HG03342 (cell line): ENCODE results near the gene BTBD2.

Experiments
- ATAC-seq: cut with Tn5 transposase; IDR thresholded peaks from one replicate; pipeline ENCODE4 v1.9.1; 2021; ENCODE audit warnings: mild to moderate bottlenecking, moderate library complexity; ENCODE audit not compliant: unreplicated experiment

Gene BTBD2

GRCh38 chr19:2050991-2051772 is 35.7 kb upstream of the BTBD2 start, which contains the start of gene MKNK2:
MKNK2 (minus strand) TSS chr19:2051244; CDS start chr19:2050851, 393 bp downstream.
- peak; percentile 56 for ATAC-seq

- no peak for ATAC-seq
Observed at GRCh38 chr19:2050349-2050990, 35.0 kb upstream of the BTBD2 start.

DNA sequence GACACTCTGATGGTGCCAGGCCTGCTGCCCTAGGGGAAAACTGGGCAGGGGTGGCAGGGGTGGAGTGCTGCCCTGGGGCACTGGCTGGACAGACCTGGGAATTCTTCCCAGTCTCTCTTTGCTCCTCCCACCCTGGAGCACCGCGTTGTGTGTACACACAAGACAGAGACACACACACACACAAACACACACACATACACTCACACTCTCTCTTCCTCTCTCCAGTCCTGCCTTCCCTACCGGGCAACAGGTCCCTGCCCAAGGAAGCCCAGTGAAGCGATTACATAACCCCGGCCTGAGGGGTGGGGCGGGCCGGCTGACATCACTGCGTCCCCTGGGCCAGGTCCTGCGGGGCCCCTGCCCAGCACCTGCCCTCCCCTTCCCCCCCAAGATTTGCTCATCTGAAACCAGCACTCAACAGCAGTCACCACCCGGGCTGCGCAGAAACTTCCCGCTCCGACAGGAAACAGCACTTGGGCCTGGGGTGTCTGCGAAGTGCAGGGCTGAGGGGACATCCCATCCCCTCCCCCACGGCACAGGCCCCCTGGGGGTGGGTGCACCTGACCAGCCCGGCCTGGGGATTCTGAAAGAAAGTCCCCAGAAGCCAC is 34.3 kb upstream of the BTBD2 start:
- no peak for ATAC-seq

GRCh38 chr19:2048959-2049740 is 33.6 kb upstream of the BTBD2 start:
- ATAC-seq, result no peak

- ATAC-seq, result no peak
Observed at GRCh38 chr19:2048104-2048958, 32.8 kb upstream of the BTBD2 start.

DNA sequence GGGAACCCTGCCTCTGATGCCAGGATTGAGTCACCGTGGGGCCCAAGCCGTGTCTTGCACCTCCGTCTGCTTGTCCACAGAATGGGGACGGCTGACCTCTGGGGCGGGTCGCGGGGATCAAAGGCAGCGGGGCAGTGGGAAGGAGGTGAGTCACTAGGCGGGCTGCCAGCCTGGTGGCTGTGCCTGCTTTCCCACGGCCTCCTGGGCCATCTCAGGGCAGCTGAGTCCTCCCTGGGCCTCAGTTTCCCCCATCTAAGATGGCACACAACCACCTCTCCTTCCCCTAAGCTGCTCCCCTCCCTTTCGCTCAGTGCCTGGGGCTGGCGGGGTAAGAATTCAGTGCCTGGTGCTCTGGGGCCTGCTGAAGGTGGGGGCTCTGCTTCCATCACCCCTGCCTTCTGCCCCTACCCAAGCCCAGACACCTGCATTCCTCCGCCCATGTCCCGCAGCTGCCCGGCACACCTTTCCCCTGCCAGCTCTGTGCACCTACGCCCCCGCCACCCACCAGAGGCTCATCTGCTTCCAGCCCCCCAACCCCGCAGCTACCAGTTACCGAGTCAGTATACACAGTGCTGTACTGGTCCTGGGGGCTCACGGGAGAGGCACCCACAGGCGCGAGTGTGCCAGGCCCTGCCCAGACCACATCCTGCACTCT is 32.1 kb upstream of the BTBD2 start:
- ATAC-seq, result no peak

DNA sequence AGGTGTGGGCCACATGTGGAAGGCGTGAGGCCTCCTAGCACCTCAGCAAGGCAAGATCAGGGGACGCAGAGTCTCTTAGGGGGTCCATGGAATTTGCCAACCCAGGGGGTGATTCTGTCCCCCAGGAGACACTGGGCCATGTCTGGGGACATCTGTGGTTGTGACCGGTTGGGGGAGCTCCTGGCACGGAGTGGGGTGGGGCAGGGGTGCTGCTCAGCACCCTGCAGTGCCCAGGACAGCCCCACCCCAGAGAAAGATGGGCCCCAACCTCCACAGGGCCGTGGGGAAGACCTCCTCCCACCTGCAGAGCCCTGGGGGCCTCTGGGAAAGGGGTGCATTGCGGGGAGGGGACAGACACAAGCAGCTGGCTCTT is 31.5 kb upstream of the BTBD2 start:
- ATAC-seq, result no peak

GRCh38 chr19:2046046-2046907 is 30.8 kb upstream of the BTBD2 start:
- ATAC-seq, result no peak

DNA sequence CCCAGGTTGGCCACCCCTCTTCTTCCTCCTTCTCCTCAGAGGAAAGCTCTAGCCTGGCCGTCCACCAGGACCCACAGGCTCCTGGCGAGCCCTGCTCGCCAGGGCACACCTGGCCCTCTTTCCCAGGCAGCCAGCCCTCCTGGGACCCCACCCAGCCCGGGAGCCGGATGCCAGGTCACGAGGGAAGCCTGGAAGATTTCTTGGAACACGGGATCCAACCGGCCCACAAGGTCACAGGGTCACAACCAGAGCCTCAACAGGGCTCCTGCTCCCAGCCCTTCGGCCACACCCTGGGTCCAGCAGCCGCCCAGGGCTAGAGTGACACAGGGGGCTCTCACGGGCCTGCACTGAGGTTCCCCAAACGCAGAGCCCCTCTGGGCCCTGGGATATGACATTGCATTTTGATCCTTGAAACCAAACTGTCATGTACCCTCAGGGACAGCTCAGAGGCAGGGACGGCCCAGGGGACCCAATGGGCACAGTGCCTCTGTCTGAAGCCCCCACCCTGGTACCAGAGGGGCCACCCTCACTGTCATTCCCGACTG is 30.1 kb upstream of the BTBD2 start:
- ATAC-seq, result no peak

DNA sequence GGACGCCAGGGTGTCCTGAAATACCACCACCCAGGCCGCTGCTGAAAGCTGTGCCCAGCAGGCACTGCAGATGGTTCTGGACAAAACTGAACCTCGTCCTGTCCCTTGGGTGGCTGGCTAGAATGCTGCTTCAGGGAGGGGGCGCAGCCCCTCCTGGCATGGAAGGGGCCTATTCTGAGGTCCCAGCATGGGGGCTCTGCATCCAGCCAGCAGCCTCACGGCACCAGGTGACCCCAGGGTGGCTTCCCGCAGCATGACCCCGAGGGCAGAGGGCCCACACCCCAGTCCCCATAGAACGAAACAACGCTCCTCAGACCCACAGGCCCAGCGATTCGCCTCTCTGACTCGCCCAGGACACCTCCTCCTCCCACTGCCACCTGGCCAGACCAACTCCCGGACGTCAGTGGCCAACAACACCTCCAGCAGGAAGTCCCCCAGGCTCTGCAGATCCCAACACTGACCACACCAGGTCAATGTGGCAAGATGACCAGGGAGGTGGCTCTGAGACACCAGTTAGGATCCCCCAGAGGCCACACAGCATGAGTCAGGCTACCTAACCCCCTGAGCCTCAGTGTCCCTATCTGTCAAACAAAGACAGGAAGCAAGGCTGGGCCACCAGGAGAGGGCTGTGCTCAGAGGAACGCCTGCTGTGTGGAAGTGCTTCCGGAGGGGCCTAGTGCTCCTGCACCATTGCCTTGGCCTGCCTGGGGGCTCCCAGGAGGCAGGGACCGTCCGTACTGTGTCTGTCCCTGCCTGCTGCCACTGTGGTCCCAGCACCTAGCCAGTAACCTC is 29.4 kb upstream of the BTBD2 start:
- ATAC-seq, result no peak

DNA sequence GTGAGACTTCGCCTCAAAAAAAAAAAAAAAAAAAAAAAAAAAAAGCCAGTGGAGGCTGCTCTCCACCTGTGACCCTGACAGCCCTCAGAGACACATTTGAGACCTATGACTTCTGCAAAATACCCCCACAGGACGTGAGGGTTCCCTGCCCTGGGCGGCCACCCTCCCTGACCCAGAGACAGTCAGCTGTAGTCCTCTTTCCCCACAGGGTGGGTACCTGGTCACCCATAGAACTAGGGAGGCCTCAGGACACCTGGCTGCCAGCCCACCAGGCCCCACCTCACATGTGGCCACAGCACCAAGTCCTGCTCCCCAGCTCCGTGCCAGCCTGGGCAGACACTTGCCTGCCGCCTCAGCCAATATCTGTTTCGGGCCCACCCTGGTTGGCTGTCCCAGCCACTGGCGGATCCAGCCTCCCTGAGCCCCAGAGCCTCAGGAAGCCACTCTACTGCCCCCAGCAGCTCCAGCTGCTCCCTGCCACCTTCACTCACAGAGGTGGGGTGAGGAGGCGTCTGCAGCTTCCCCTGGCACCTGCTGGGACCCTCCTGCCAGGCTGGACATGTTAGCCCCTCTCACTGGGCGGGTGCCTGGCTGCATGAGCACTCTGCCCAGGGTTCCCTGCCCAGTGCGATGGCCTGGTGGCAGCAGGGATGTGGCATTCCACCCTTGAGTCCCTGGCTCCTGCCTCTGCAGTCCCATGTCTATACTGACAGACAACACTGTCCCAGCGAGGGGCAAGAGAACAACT is 28.6 kb upstream of the BTBD2 start:
- ATAC-seq, result no peak

DNA sequence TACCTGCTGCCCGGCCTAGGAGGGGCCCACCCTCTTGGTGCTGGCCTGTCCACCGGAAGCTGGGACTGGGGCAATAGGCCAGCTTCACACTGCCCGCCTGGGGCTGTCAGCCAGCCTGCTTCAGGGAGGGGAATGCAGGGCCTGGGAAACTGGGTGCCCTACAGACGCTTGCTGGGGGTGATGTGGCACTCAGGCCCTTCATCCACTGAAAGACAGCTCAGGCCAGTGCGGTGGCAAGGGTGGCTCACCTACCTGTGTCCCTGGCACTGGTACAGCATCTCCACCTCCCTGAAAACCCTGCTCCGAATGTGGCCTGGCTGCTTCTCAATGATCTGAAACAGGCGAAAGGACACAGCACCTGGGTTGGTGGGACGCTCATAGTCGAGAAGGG is 27.7 kb upstream of the BTBD2 start:
- no peak for ATAC-seq

GRCh38 chr19:2042485-2043250 is 27.2 kb upstream of the BTBD2 start:
- no peak for ATAC-seq

GRCh38 chr19:2041683-2042484 is 26.4 kb upstream of the BTBD2 start:
- peak; percentile 66 for ATAC-seq

DNA sequence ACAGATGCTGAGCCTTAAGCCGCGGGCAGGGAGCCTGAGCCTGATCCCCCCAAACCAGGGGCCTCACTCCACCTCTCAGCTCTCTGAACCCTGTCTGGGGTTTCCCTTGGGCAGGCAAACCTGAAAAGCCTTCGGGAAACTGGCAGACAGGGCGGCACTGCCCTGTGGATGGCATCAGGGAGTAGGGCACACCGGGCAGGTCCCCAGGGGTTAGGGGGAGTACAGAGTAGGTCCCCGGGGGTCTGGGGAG is 25.8 kb upstream of the BTBD2 start:
- ATAC-seq, result no peak
